Measurements from ENCODE around the gene CHMP3. TPM values are rescaled to one million over a fixed set of nuclear protein-coding genes. Genes with fewer than 3 reads are reported as not detected.

The CHMP3 gene
- total and polyA plus RNA-seq, 2 of the 8 experiments (the other 6 are each of a cell fraction or from before 2014, with no cell fraction given): 11.7 to 21.9 TPM

DNA sequence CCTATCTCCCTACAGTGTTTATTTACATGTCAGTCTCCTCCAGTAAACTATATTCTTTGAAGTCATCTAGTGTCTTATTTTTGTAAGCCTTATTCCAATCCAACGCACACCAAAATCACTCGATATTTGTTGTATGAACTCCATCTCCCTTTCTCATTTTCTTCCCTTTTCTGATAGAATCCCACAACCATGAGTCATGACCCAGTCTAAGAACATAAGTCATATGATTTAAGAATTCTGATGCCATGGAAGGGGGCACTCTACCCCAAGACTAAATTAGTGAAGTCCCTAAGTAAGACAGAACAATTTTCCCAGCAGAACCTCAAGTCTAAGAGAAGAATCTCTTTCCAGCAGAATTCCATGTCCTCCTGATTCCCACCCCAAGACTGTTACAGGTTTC lies 5.4 kb downstream of the CHMP3 start:
- FAIRE-seq: no peak
- no peak overlapping the region for H3K4me2 ChIP-seq (ENCODE audit: insufficient read depth in 1 of 2, low read depth in 2 of 2, low read length in 2 of 2)
- CTCF ChIA-PET (ENCODE audit: partially characterized antibody): no interaction called here
- TF ChIP-seq MAFK (IDR thresholded peaks at IDR 0.05; ENCODE audit: low read depth, low read length): no peak
- TF ChIP-seq KDM4A (IDR thresholded peaks at IDR 0.05; ENCODE audit: low read depth, low read length, severe bottlenecking): no peak
- TF ChIP-seq, protein P1, sequence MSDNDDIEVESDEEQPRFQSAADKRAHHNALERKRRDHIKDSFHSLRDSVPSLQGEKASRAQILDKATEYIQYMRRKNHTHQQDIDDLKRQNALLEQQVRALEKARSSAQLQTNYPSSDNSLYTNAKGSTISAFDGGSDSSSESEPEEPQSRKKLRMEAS (IDR thresholded peaks at IDR 0.05): no peak
- TF ChIP-seq, protein P2, sequence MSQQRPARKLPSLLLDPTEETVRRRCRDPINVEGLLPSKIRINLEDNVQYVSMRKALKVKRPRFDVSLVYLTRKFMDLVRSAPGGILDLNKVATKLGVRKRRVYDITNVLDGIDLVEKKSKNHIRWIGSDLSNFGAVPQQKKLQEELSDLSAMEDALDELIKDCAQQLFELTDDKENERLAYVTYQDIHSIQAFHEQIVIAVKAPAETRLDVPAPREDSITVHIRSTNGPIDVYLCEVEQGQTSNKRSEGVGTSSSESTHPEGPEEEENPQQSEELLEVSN (IDR thresholded peaks at IDR 0.05): no peak
- no peak for TF ChIP-seq RXRA (IDR thresholded peaks at IDR 0.05; ENCODE audit: insufficient read depth, low read depth, low read length)
- TF ChIP-seq BACH1 (IDR thresholded peaks at IDR 0.05; ENCODE audit: low read length): no peak
- TF ChIP-seq SP1 (IDR thresholded peaks at IDR 0.05; ENCODE audit: low read depth, low read length): no peak
- TF ChIP-seq POLR2AphosphoS5 (IDR thresholded peaks at IDR 0.05; ENCODE audit: low read depth, low read length): no peak
- TF ChIP-seq HDAC2 (IDR thresholded peaks at IDR 0.05; ENCODE audit: borderline replicate concordance in 1 of 2, low read depth in 2 of 2, low read length in 2 of 2): no peak

More for the DNA sequence above, 5.4 kb downstream of the CHMP3 start:
- H2BK5ac ChIP-seq (ENCODE audit: low read depth, low read length): no peak overlapping the region
- POLR2A ChIA-PET (ENCODE audit: partially characterized antibody): interaction anchor here (0.6 kb wide), 1 partner anchor 9 kb away, joined by 3 read pairs; no protein-coding TSS in a partner anchor
- H3K56ac ChIP-seq (replicated peaks; ENCODE audit: insufficient read length, low read depth, low read length): no peak overlapping the region
- H3K27ac ChIP-seq (ENCODE audit: low read depth, low read length): no peak overlapping the region
- H3K14ac ChIP-seq (ENCODE audit: insufficient read length): no peak overlapping the region
- H4K5ac ChIP-seq (ENCODE audit: insufficient read length, low read depth, low read length): no peak overlapping the region
- no peak overlapping the region for H2BK120ac ChIP-seq (replicated peaks; ENCODE audit: low read depth, low read length)
- H2BK12ac ChIP-seq (ENCODE audit: low read depth, low read length): no peak overlapping the region
- H4K8ac ChIP-seq (ENCODE audit: extremely low read depth, insufficient read depth, low read length): no peak overlapping the region
- no peak overlapping the region for H4K91ac ChIP-seq (replicated peaks; ENCODE audit: insufficient read length, low read length)
- no peaks in the 10 kb centered on the region for H3K9me3 ChIP-seq (ENCODE audit: insufficient read depth in 2 of 2, low read depth in 1 of 2, low read length in 1 of 2)
- no peak overlapping the region for H2BK15ac ChIP-seq (ENCODE audit: low read length)
- peaks cover 8% of the 10 kb centered on the region for H3K79me1 ChIP-seq (ENCODE audit: low read depth, low read length)
- H3K9ac ChIP-seq (replicated peaks in 1 of 4; ENCODE audit: extremely low read depth in 1 of 4, low read depth in 3 of 4, low read length in 3 of 4): no peak overlapping the region
- no peaks in the 10 kb centered on the region for H3K36me3 ChIP-seq (ENCODE audit: control insufficient read depth in 2 of 4, insufficient read depth in 4 of 4, low read length in 3 of 4)
- H3K4ac ChIP-seq (replicated peaks; ENCODE audit: insufficient read length, low read depth, low read length): no peak overlapping the region
- DNase-seq (ENCODE audit: low read depth in 1 of 2, low spot score in 2 of 2): no peak
- H3K23me2 ChIP-seq (ENCODE audit: low read depth, low read length): peaks cover 5% of the 10 kb centered on the region; the same call in 1 of the 2 replicates
- no peaks in the 10 kb centered on the region for H4K20me1 ChIP-seq (replicated peaks in 1 of 2; ENCODE audit: control insufficient read depth in 1 of 2, insufficient read depth in 2 of 2, low read length in 2 of 2)
- H3K4me1 ChIP-seq (replicated peaks in 1 of 4; ENCODE audit: control insufficient read depth in 3 of 4, insufficient read depth in 4 of 4, low read length in 3 of 4): peaks cover 0 to 3% (median 0%) of the 10 kb centered on the region in 4 experiments; a peak in 2 of 7 replicates
- no peak overlapping the region for H2BK20ac ChIP-seq (ENCODE audit: low read length)
- no peak overlapping the region for H2AFZ ChIP-seq (ENCODE audit: low read length)
- no peak overlapping the region for H3K23ac ChIP-seq (ENCODE audit: insufficient read length)
- peaks cover 0 to 72% of the 10 kb centered on the region in 2 experiments; a peak in 2 of 4 replicates for H3K79me2 ChIP-seq (ENCODE audit: control insufficient read depth in 1 of 2, insufficient read depth in 2 of 2, low read length in 2 of 2)
- no peaks in the 10 kb centered on the region for H3K27me3 ChIP-seq (replicated peaks in 1 of 4; ENCODE audit: control insufficient read depth in 3 of 4, extremely low read depth in 1 of 4, insufficient read depth in 3 of 4, low read length in 3 of 4)
- H2AK5ac ChIP-seq (ENCODE audit: low read depth, low read length): no peak overlapping the region
- H3K18ac ChIP-seq (ENCODE audit: extremely low read depth, low read length): no peak overlapping the region
- no peak overlapping the region for H3K4me3 ChIP-seq (ENCODE audit: extremely low read depth in 1 of 4, insufficient read depth in 2 of 4, low read depth in 3 of 4, low read length in 4 of 4)
- 93% methylated on average over 2 of the region's 2 CpGs; no CpG with 5 or more reads in 1 of the 2 experiments for WGBS, 2 experiments (ENCODE audit: extremely low coverage in 1 of 2, insufficient coverage in 1 of 2, insufficient read length in 1 of 2, insufficient replicate concordance in 2 of 2, low coverage in 1 of 2, low lambda C conversion rate in 2 of 2, missing lambda C conversion rate in 1 of 2)

Data from H1 (cell line).